ENCODE results near the gene TTC38. TPM values are rescaled to one million over a fixed set of nuclear protein-coding genes. Genes with fewer than 3 reads are reported as not detected.

TTC38 gene
- total and polyA plus RNA-seq, 2 experiments from 2014 or later: 21.5 to 27.6 TPM

DNA sequence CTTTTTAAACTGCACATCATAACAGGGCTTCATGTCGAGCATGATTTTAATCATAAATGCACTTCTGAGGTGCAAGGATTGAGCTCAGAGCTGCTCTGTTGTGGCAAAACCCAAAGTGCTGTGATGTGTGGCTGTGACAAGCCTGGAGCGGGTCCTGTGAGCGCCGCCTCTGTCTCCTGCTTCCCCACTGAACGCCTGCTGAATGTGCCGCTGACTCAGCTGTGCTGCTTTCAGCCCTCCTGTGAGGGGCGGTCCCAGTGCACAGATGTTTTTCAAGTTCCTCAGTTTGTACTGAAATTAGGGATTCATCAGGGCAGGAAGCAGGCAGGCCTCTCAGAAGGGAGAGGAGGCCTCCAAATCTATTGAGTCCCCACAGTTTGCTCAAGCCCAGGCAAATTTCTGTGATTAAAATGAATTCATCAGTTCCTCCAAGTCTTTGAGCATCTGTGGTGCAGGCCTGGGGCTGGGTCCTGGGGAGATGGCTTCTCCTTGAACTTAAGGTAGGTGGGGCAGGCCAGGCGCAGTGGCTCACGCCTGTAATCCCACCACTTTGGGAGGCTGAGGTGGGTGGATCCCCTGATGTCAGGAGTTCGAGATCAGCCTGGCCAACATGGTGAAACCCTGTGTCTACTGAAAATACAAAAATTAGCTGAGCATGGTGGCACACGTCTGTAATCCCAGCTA, 25.9 kb downstream of the TTC38 start:
- WGBS, 2 experiments (ENCODE audit: low coverage in 1 of 2, low lambda C conversion rate in 2 of 2, missing lambda C conversion rate in 2 of 2): 42 to 62% methylated on average over 11 of the region's 11 CpGs
- no peaks in the 10 kb centered on the region for H3K27me3 ChIP-seq (replicated peaks; ENCODE audit: insufficient read depth)
- H3K36me3 ChIP-seq (ENCODE audit: low read depth): peaks cover 7% of the 10 kb centered on the region; the same call in 1 of the 2 replicates
- H3K4me1 ChIP-seq (ENCODE audit: insufficient read depth): peaks cover 18% of the 10 kb centered on the region
- H3K79me2 ChIP-seq (ENCODE audit: insufficient read depth): peaks cover 18% of the 10 kb centered on the region
- peaks cover 11% of the 10 kb centered on the region; the same call in 1 of the 2 replicates for H3F3A ChIP-seq (ENCODE audit: insufficient read depth)
- no peaks in the 10 kb centered on the region for H4K20me1 ChIP-seq (ENCODE audit: insufficient read depth)
- H3K4me2 ChIP-seq (ENCODE audit: unreplicated experiment): no peak overlapping the region
- no peaks in the 10 kb centered on the region for H3K9me3 ChIP-seq (ENCODE audit: low read depth)
- peak overlapping the region; percentile 34 for H3K27ac ChIP-seq
- H3K9ac ChIP-seq: peak overlapping the region; percentile 52; the same call in 1 of the 2 replicates
- no peaks in the 10 kb centered on the region for H3K9me2 ChIP-seq (ENCODE audit: insufficient read depth)
- in situ Hi-C loops (cut with MboI): no loop called here
- peak; percentile 83 for DNase-seq
- H3K4me3 ChIP-seq: no peak overlapping the region
- TF ChIP-seq EZH2 (IDR thresholded peaks at IDR 0.05; ENCODE audit: insufficient read depth, poor library complexity, severe bottlenecking) (no peak), EZH2phosphoT487 (IDR thresholded peaks at IDR 0.05; ENCODE audit: insufficient read depth, low read depth) (no peak)
- H2AFZ ChIP-seq: peak overlapping the region; percentile 31; the same call in 1 of the 2 replicates

DNA sequence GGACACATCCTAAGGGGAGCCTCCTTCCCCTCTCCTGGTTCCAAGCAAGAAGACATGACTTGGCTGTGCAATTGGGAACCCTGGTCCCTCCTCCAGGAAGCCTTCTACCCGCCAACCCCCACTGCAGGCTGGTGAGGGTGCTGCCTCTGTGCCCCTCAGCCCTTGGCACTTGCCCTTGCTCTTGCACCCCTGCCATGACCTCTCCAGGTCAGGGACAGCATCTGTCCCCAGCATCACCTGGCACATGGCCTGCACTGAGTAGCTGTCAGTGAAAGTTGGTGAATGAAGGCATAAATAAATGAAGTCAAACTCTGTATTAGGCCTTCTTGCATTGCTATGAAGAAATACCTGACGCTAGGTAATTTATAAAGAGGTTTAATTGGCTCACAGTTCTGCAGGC, 27.0 kb downstream of the TTC38 start:
- peaks cover 18% of the 10 kb centered on the region for H3K4me1 ChIP-seq (ENCODE audit: insufficient read depth)
- H3K79me2 ChIP-seq (ENCODE audit: insufficient read depth): peaks cover 29% of the 10 kb centered on the region
- no peaks in the 10 kb centered on the region for H3K9me2 ChIP-seq (ENCODE audit: insufficient read depth)
- no peaks in the 10 kb centered on the region for H3K9me3 ChIP-seq (ENCODE audit: low read depth)
- H3K27ac ChIP-seq: no peak overlapping the region
- TF ChIP-seq EZH2 (IDR thresholded peaks at IDR 0.05; ENCODE audit: insufficient read depth, poor library complexity, severe bottlenecking): no peak
- no peak for TF ChIP-seq EZH2phosphoT487 (IDR thresholded peaks at IDR 0.05; ENCODE audit: insufficient read depth, low read depth)
- no peaks in the 10 kb centered on the region for H3K27me3 ChIP-seq (replicated peaks; ENCODE audit: insufficient read depth)
- H3K4me2 ChIP-seq (ENCODE audit: unreplicated experiment): no peak overlapping the region
- no peak overlapping the region for H3K9ac ChIP-seq
- peaks cover 7% of the 10 kb centered on the region; the same call in 1 of the 2 replicates for H3K36me3 ChIP-seq (ENCODE audit: low read depth)
- peaks cover 11% of the 10 kb centered on the region; the same call in 1 of the 2 replicates for H3F3A ChIP-seq (ENCODE audit: insufficient read depth)
- WGBS, 2 experiments (ENCODE audit: low coverage in 1 of 2, low lambda C conversion rate in 2 of 2, missing lambda C conversion rate in 2 of 2): 95 to 100% methylated on average over 2 of the region's 2 CpGs
- H4K20me1 ChIP-seq (ENCODE audit: insufficient read depth): no peaks in the 10 kb centered on the region
- H3K4me3 ChIP-seq: no peak overlapping the region
- no peak overlapping the region for H2AFZ ChIP-seq
- in situ Hi-C loops (cut with MboI): no loop called here
- no peak for DNase-seq

DNA sequence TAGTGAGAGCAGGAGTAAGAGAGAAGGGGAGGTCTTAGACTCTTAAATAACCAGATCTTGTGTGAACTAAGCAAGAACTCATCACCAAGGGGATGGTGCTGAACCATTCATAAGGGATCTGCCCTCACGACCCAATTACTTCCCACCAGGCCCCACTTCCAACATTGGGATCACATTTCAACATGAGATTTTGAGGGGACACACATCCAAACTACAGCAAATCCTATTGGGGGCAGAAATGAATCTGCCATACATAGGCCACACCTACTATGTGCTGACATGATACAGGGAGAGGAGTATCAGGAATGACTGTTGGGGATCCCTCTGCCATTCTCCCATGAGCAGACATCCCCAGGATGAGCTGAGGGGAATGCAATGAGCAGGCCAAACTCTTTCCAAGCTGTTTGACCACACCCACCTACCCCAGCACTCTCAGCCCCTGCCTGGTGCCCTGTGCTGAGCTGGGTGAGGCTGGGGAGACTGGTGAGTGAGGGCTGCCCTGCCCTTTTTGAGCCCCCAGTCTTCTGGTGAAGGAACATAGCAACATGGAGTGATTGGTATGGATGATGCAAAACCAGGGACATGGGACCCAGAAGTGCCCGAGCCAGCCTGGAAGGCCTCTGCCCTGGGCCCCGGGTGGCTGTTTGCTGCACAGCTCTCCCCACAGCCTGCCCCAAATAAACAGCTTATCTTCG, 27.6 kb downstream of the TTC38 start:
- Histone ChIP-seq H3K27me3 (replicated peaks; ENCODE audit: insufficient read depth) (no peaks in the 10 kb centered on the region), H3K9me2 (ENCODE audit: insufficient read depth) (no peaks in the 10 kb centered on the region), H3K79me2 (ENCODE audit: insufficient read depth) (peaks cover 35% of the 10 kb centered on the region), H3K9ac (peak overlapping the region; percentile 77), H3K4me1 (ENCODE audit: insufficient read depth) (peaks cover 18% of the 10 kb centered on the region), H3K36me3 (ENCODE audit: low read depth) (peaks cover 7% of the 10 kb centered on the region; the same call in 1 of the 2 replicates), H3F3A (ENCODE audit: insufficient read depth) (peaks cover 11% of the 10 kb centered on the region; the same call in 1 of the 2 replicates), H3K9me3 (ENCODE audit: low read depth) (no peaks in the 10 kb centered on the region), H4K20me1 (ENCODE audit: insufficient read depth) (no peaks in the 10 kb centered on the region), H3K4me3 (peak overlapping the region; percentile 68), H3K4me2 (ENCODE audit: unreplicated experiment) (peak overlapping the region; percentile 96), H3K27ac (peak overlapping the region; percentile 67; the same call in 1 of the 2 replicates), H2AFZ (peak overlapping the region; percentile 83)
- DNase-seq: peak; percentile 10
- in situ Hi-C loops (cut with MboI): no loop called here
- 55 to 56% methylated on average over 4 of the region's 4 CpGs for WGBS, 2 experiments (ENCODE audit: low coverage in 1 of 2, low lambda C conversion rate in 2 of 2, missing lambda C conversion rate in 2 of 2)
- TF ChIP-seq EZH2phosphoT487 (IDR thresholded peaks at IDR 0.05; ENCODE audit: insufficient read depth, low read depth) (no peak), EZH2 (IDR thresholded peaks at IDR 0.05; ENCODE audit: insufficient read depth, poor library complexity, severe bottlenecking) (no peak)

DNA sequence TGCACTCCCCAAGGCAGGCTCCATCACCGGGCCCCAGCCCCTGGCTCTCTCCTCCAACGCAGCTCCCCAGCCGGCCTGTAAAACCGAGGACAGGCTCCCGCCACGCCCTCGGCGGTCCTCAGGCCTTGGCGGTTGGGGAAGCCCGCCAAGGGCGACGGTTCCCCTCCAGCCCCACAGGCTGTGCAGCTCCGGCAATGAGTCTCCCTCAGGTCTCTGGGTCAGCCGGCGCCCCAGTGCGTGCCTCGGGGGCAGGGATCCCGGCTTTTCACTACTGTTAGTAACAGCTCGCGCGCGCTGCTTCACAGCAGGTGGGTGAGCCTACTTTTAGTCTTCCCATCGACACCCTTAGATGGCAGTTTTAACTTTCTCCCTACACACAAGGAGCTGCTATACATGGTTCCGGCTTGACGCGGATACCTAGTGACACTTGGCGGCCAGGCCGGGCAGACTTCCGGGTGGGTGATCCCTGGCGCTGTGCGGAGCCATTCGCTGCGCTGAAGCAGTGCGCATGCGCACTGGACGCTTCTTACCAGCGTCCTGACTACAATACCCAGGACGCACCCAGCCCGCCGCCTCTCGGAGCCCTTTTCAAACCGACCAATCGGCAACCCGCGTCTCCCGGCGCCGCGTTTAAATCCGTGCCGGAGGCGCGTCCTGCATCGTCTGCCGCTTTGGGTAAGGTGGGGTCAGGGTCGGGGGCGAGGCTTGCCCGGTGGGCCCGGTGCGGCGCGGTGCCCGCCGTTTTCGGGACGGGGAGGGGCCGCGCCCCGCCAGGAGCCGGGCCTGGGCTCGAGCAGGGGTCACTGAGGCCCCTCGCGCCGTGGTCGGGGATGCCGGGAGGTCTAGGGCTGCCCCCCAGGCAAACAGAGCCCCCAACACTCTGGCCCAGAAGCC, 28.7 kb downstream of the TTC38 start, which contains the start of gene GTSE1:
Gene GTSE1 (plus strand): TSS at position 614 of the 894 bp plus-strand sequence. CDS start 531 bp downstream, outside the sequence.
- WGBS, 2 experiments (ENCODE audit: low coverage in 1 of 2, low lambda C conversion rate in 2 of 2, missing lambda C conversion rate in 2 of 2): 2% methylated on average over 76 of the region's 76 CpGs
- TF ChIP-seq EZH2phosphoT487 (IDR thresholded peaks at IDR 0.05; ENCODE audit: insufficient read depth, low read depth) (no peak), EZH2 (IDR thresholded peaks at IDR 0.05; ENCODE audit: insufficient read depth, poor library complexity, severe bottlenecking) (no peak)
- H3K4me3 ChIP-seq: peak within 1 kb of the TSS; percentile 68
- peak within 1 kb of the TSS; percentile 67 for H3K27ac ChIP-seq
- peak; percentile 99 for DNase-seq
- no peaks in the 10 kb centered on the region for H3K9me2 ChIP-seq (ENCODE audit: insufficient read depth)
- no peaks in the 10 kb centered on the region for H3K27me3 ChIP-seq (replicated peaks; ENCODE audit: insufficient read depth)
- peak within 1 kb of the TSS; percentile 77 for H3K9ac ChIP-seq
- H3K9me3 ChIP-seq (ENCODE audit: low read depth): no peaks in the 10 kb centered on the region
- H4K20me1 ChIP-seq (ENCODE audit: insufficient read depth): no peaks in the 10 kb centered on the region
- peaks cover 18% of the 10 kb centered on the region for H3K4me1 ChIP-seq (ENCODE audit: insufficient read depth)
- peaks cover 45% of the 10 kb centered on the region for H3K79me2 ChIP-seq (ENCODE audit: insufficient read depth)
- peaks cover 11% of the 10 kb centered on the region; the same call in 1 of the 2 replicates for H3F3A ChIP-seq (ENCODE audit: insufficient read depth)
- H3K4me2 ChIP-seq (ENCODE audit: unreplicated experiment): peak within 1 kb of the TSS; percentile 96
- peak within 1 kb of the TSS; percentile 83 for H2AFZ ChIP-seq
- H3K36me3 ChIP-seq (ENCODE audit: low read depth): peaks cover 7% of the 10 kb centered on the region; the same call in 1 of the 2 replicates
- in situ Hi-C loops (cut with MboI): no loop called here
